ENCODE results near the gene CDK15.

DNA sequence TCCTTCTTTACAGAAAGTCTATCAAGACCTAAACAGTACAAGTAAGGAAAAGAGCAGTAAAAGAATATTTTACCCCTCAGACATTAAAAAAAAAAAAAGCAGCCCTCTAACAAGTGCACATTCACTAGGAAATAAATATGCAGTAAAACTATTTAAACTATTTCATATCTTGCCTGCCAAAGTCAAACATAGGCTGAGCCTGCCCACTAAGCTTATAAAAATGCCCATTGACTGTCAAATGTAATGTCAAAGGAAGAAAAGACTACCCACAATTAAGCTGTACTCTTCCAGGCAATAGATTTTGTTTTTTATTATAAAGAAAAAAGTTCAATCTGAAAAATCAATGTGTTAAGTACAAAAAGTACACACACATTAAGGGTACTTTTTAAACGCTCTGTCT is 37.4 kb upstream of the CDK15 start:
- TF ChIP-seq, protein P1, sequence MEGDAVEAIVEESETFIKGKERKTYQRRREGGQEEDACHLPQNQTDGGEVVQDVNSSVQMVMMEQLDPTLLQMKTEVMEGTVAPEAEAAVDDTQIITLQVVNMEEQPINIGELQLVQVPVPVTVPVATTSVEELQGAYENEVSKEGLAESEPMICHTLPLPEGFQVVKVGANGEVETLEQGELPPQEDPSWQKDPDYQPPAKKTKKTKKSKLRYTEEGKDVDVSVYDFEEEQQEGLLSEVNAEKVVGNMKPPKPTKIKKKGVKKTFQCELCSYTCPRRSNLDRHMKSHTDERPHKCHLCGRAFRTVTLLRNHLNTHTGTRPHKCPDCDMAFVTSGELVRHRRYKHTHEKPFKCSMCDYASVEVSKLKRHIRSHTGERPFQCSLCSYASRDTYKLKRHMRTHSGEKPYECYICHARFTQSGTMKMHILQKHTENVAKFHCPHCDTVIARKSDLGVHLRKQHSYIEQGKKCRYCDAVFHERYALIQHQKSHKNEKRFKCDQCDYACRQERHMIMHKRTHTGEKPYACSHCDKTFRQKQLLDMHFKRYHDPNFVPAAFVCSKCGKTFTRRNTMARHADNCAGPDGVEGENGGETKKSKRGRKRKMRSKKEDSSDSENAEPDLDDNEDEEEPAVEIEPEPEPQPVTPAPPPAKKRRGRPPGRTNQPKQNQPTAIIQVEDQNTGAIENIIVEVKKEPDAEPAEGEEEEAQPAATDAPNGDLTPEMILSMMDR (IDR thresholded peaks at IDR 0.05): no peak
- TF ChIP-seq, protein P2, sequence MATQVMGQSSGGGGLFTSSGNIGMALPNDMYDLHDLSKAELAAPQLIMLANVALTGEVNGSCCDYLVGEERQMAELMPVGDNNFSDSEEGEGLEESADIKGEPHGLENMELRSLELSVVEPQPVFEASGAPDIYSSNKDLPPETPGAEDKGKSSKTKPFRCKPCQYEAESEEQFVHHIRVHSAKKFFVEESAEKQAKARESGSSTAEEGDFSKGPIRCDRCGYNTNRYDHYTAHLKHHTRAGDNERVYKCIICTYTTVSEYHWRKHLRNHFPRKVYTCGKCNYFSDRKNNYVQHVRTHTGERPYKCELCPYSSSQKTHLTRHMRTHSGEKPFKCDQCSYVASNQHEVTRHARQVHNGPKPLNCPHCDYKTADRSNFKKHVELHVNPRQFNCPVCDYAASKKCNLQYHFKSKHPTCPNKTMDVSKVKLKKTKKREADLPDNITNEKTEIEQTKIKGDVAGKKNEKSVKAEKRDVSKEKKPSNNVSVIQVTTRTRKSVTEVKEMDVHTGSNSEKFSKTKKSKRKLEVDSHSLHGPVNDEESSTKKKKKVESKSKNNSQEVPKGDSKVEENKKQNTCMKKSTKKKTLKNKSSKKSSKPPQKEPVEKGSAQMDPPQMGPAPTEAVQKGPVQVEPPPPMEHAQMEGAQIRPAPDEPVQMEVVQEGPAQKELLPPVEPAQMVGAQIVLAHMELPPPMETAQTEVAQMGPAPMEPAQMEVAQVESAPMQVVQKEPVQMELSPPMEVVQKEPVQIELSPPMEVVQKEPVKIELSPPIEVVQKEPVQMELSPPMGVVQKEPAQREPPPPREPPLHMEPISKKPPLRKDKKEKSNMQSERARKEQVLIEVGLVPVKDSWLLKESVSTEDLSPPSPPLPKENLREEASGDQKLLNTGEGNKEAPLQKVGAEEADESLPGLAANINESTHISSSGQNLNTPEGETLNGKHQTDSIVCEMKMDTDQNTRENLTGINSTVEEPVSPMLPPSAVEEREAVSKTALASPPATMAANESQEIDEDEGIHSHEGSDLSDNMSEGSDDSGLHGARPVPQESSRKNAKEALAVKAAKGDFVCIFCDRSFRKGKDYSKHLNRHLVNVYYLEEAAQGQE (IDR thresholded peaks at IDR 0.05; ENCODE audit: insufficient read depth in 1 of 2, low read depth in 2 of 2, low read length in 1 of 2): no peak
- TF ChIP-seq POLR2AphosphoS5 (IDR thresholded peaks at IDR 0.05; ENCODE audit: low read depth, low read length) (no peak), TCF7L2 (IDR thresholded peaks at IDR 0.05; ENCODE audit: low read depth, low read length) (no peak), SIN3A (IDR thresholded peaks at IDR 0.05; ENCODE audit: borderline replicate concordance, insufficient read depth, low read depth, low read length) (no peak)

All from Panc1 (cell line).